ENCODE data around the gene FAM32A. TPM values are rescaled to one million over a fixed set of nuclear protein-coding genes. Genes with fewer than 3 reads are reported as not detected.

The FAM32A gene
- 88.2 to 96.3 TPM (median 92.0 TPM) in 5 replicates for total RNA-seq (2022; extraction: Qiagen RNA extraction; ENCODE audit: low read depth)

DNA sequence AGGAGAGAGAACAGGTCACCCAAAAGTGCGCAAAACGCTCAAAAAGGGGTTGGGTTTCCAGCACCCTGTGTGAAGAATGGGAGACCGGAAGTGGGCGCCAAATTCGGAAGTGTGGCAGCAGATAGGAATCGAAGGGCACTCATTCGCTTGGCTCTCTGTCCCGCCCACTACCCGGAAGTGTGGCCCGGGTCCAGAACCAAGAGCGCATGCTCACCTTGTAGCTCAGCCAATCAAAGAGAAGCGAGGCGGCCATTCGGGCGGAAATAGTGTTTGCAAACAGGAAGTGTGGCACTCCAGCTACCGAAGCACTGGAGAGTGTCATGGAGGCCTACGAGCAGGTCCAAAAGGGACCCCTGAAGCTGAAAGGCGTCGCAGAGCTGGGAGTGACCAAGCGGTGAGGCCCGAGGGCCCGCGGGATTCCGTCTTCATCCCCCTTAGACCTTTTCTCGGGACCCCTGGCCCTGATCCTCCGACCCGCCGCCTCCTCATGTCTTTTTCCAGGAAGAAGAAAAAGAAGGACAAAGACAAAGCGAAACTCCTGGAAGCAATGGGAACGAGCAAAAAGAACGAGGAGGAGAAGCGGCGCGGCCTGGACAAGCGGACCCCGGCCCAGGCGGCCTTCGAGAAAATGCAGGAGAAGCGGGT lies at the start of gene FAM32A:
TSS of gene FAM32A (plus strand) at position 288 of the 645 bp plus-strand sequence. CDS start at position 321, 33 bp downstream.

DNA sequence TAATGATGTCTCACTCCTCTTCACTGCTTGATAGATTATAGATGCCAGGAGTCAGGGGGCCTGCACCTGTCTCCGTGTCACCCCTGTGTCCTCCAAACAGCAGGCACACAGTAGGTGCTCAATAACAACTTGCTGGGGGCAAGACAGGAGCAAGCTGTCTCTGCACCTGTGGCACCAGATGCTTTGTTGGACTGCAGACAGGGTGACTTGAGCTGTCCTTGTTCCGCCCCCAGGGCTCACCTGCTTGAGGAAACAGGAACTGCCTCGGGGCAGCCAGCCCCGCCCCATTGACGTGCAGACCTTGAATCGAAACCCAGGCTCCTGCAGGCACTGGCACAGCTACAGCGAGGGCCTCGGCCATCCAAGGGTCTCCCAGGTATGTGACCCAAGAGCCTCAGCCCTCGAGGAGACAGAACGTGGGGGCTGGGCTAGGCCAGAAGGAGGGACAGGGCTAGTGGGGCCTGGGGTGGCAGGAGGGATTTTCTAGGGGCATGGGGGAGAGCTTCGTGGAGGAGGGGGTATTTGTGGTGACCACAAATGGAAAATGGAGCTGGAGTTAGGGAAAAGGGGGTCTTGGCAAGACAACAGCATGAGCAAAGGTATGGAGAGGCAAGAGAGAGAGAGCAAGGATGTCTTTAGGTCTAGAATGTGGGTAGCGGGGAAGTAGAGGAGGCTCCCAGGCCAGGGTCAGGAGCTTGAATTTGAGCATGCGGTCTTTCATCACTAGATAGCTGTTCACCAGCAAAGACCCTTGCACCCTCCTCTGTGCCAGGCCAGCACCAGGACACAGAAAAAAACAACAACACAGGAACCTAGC lies 41.6 kb upstream of the FAM32A start, which contains the start of gene HSH2D:
TSS of gene HSH2D (plus strand) at position 287 of the 817 bp plus-strand sequence. CDS start 5,066 bp downstream, outside the sequence.

DNA sequence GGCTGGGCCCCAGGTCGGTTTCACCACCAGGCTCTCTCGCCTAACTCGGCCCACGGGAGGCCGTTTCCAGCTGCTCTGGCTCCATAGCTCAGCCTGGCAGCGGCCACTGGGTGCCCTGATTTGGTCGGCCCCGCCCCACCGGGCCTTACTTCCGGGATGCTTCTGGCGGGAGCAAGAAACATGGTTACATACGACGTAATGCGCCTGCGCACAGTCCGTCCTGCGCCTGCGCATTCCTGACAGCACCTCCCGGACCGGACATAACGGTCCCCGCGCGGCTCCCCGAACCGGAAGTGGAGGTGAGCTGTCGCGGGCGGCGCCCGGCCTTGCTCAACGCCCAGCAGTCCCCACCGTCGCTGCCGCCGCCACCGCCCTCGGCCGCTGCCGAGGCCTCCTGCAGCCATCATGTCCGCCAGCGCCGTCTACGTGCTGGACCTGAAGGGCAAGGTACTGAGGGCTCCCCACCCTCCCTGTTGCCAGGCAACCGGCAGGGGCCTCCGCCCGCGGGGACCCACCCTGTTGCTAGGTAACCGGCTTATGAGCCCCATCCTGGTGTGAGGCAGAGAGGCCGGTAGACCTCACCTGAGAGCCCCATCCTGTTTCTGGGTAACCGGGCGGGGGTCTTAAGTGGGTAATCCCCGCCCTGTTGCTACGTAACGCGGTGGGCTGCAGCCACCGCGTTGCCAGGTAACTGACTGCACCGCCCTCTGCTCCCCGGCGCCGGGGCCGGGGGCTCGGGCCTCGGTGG lies 12.6 kb downstream of the FAM32A start, which contains the start of gene AP1M1:
TSS of gene AP1M1 (plus strand) at position 290 of the 748 bp plus-strand sequence. CDS start at position 406, 116 bp downstream.

Other genes starting within 250 kb of the FAM32A start
- not detected in 5 replicates for gene OR10H4, start 236.4 kb upstream of the FAM32A start, total RNA-seq (2022; extraction: Qiagen RNA extraction; ENCODE audit: low read depth)
- 357 to 457 TPM (median 429 TPM) in 5 replicates for gene TPM4, start 108.9 kb upstream of the FAM32A start, total RNA-seq (2022; extraction: Qiagen RNA extraction; ENCODE audit: low read depth)
- 41.0 to 61.3 TPM (median 44.4 TPM) in 5 replicates for gene RAB8A, start 73.5 kb upstream of the FAM32A start, total RNA-seq (2022; extraction: Qiagen RNA extraction; ENCODE audit: low read depth)
- 0.05 to 0.15 TPM in 2 of 5 replicates, not detected in the others for gene HSH2D, start 41.7 kb upstream of the FAM32A start, total RNA-seq (2022; extraction: Qiagen RNA extraction; ENCODE audit: low read depth)
- gene CIB3, start 11.9 kb upstream of the FAM32A start, total RNA-seq (2022; extraction: Qiagen RNA extraction; ENCODE audit: low read depth), result not detected in 5 replicates
- 56.4 to 66.0 TPM (median 62.6 TPM) in 5 replicates for gene AP1M1, start 12.5 kb downstream of the FAM32A start, total RNA-seq (2022; extraction: Qiagen RNA extraction; ENCODE audit: low read depth)
- 8.2 to 22.6 TPM (median 19.5 TPM) in 5 replicates for gene KLF2, start 139.4 kb downstream of the FAM32A start, total RNA-seq (2022; extraction: Qiagen RNA extraction; ENCODE audit: low read depth)

Data from A549 treated with DMSO at 1 μM for 4 hours (cell line).